ENCODE data around the gene CEP44. TPM values are rescaled to one million over a fixed set of nuclear protein-coding genes. Genes with fewer than 3 reads are reported as not detected.

Gene CEP44, protein sequence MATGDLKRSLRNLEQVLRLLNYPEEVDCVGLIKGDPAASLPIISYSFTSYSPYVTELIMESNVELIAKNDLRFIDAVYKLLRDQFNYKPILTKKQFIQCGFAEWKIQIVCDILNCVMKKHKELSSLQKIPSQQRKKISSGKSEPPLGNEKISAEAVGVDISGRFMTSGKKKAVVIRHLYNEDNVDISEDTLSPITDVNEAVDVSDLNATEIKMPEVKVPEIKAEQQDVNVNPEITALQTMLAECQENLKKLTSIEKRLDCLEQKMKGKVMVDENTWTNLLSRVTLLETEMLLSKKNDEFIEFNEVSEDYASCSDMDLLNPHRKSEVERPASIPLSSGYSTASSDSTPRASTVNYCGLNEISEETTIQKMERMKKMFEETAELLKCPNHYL
- polyA plus RNA-seq (2012; ENCODE audit: low read depth, missing spikeins) = 4.6 TPM

GRCh38 chr4:174283507-174284471 lies at the start of gene CEP44, which contains the start of gene FBXO8:
TSS of gene CEP44 (plus strand) at chr4:174283911. CDS start at chr4:174299122, 15,211 bp downstream.
TSS of gene FBXO8 (minus strand) at chr4:174283667. CDS start at chr4:174263092, 20,575 bp downstream.
- TF ChIP-seq POLR2AphosphoS5 (IDR thresholded peaks at IDR 0.05; ENCODE audit: low read depth, low read length) = peak; percentile 63; the same call in 1 of the 2 replicates
- peak; percentile 76 for TF ChIP-seq POLR2A (IDR thresholded peaks at IDR 0.05; ENCODE audit: low read depth, low read length)
- peak; percentile 49; the same call in 1 of the 2 replicates for TF ChIP-seq TAF1 (IDR thresholded peaks at IDR 0.05; ENCODE audit: low read depth, low read length)
- TF ChIP-seq PAX5 (IDR thresholded peaks at IDR 0.05; ENCODE audit: insufficient read depth, low read length, severe bottlenecking) = no peak
- FAIRE-seq = peak; percentile 45
- DNase-seq (ENCODE audit: insufficient read length, low spot score) = no peak

DNA sequence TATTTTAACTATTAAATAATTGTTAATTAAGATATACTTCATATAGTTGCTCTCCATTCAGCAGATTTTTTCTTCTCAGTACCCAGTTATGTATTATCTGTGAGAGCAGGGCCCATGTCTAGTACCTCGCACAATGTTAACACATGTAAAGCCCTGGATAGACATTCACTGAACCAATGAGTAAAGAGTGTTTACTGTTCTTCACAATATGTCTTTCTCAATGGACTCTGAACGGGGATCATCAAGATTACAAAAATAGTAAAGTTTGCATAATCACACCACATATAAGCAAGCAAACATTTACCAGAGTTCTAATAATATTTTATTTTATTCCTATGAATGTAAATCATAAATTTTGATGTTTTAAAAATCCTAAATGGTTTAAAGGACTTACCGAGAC lies 47.4 kb upstream of the CEP44 start:
- DNase-seq (ENCODE audit: insufficient read length, low spot score) (no peak), FAIRE-seq (no peak)
- TF ChIP-seq PAX5 (IDR thresholded peaks at IDR 0.05; ENCODE audit: insufficient read depth, low read length, severe bottlenecking) (no peak), POLR2A (IDR thresholded peaks at IDR 0.05; ENCODE audit: low read depth, low read length) (no peak), TAF1 (IDR thresholded peaks at IDR 0.05; ENCODE audit: low read depth, low read length) (no peak), POLR2AphosphoS5 (IDR thresholded peaks at IDR 0.05; ENCODE audit: low read depth, low read length) (no peak), SPI1 (IDR thresholded peaks at IDR 0.05; ENCODE audit: low read depth, low read length) (no peak)

DNA sequence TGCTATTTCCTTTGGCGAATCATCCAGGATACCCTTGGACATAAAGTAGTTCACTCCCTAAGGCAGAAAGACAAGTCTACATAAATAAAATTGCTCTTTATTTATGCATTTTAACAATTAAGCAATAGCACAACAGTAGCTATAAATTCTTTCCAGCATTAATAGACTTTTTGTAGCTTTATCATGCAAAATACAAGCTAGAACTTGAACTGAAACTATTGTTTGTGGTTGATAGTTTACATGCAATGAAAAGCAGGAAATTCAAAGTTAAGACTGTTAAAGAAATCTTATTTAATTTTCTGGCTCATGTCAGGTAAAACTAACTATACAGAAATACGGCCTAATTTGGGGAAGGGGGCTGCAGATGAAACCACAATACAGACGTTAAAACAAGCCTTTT lies 42.5 kb upstream of the CEP44 start:
- DNase-seq (ENCODE audit: insufficient read length, low spot score) (no peak), FAIRE-seq (no peak)
- TF ChIP-seq PAX5 (IDR thresholded peaks at IDR 0.05; ENCODE audit: insufficient read depth, low read length, severe bottlenecking) (no peak), POLR2A (IDR thresholded peaks at IDR 0.05; ENCODE audit: low read depth, low read length) (no peak), SPI1 (IDR thresholded peaks at IDR 0.05; ENCODE audit: low read depth, low read length) (no peak), TAF1 (IDR thresholded peaks at IDR 0.05; ENCODE audit: low read depth, low read length) (no peak), POU2F2 (IDR thresholded peaks at IDR 0.05; ENCODE audit: low read depth, low read length) (no peak), POLR2AphosphoS5 (IDR thresholded peaks at IDR 0.05; ENCODE audit: low read depth, low read length) (no peak)

DNA sequence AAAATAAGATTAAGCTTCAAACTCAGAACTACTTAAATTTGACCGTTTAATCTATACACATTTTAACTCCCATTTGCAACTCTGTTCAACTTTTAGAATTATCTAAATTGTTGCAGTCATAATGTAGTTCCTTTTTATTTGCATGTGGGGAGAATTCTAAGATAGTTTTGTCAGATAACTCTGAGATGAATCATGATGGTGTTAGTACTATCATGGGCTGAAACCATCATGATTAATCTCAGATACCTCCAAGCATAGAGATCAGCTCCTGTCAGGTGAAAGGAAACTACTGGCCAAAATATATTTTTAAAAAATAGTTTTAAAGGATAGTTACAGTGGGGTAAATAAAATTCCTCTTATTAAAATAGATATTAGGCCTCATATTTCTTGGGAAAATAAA lies 39.3 kb upstream of the CEP44 start:
- DNase-seq (ENCODE audit: insufficient read length, low spot score) (no peak), FAIRE-seq (no peak)
- TF ChIP-seq PAX5 (IDR thresholded peaks at IDR 0.05; ENCODE audit: insufficient read depth, low read length, severe bottlenecking) = no peak
- TF ChIP-seq POLR2A (IDR thresholded peaks at IDR 0.05; ENCODE audit: low read depth, low read length) = no peak
- no peak for TF ChIP-seq SPI1 (IDR thresholded peaks at IDR 0.05; ENCODE audit: low read depth, low read length)
- no peak for TF ChIP-seq TAF1 (IDR thresholded peaks at IDR 0.05; ENCODE audit: low read depth, low read length)
- no peak for TF ChIP-seq POLR2AphosphoS5 (IDR thresholded peaks at IDR 0.05; ENCODE audit: low read depth, low read length)
- no peak for TF ChIP-seq POU2F2 (IDR thresholded peaks at IDR 0.05; ENCODE audit: low read depth, low read length)

GRCh38 chr4:174245714-174246113 lies 38.0 kb upstream of the CEP44 start:
- FAIRE-seq (no peak), DNase-seq (ENCODE audit: insufficient read length, low spot score) (no peak)
- TF ChIP-seq TAF1 (IDR thresholded peaks at IDR 0.05; ENCODE audit: low read depth, low read length) (no peak), POLR2A (IDR thresholded peaks at IDR 0.05; ENCODE audit: low read depth, low read length) (no peak), POLR2AphosphoS5 (IDR thresholded peaks at IDR 0.05; ENCODE audit: low read depth, low read length) (no peak), SPI1 (IDR thresholded peaks at IDR 0.05; ENCODE audit: low read depth, low read length) (no peak), PAX5 (IDR thresholded peaks at IDR 0.05; ENCODE audit: insufficient read depth, low read length, severe bottlenecking) (no peak), POU2F2 (IDR thresholded peaks at IDR 0.05; ENCODE audit: low read depth, low read length) (no peak)

- no peak for TF ChIP-seq TAF1 (IDR thresholded peaks at IDR 0.05; ENCODE audit: low read depth, low read length)
- no peak for TF ChIP-seq POLR2AphosphoS5 (IDR thresholded peaks at IDR 0.05; ENCODE audit: low read depth, low read length)
- no peak for TF ChIP-seq PAX5 (IDR thresholded peaks at IDR 0.05; ENCODE audit: insufficient read depth, low read length, severe bottlenecking)
- TF ChIP-seq POU2F2 (IDR thresholded peaks at IDR 0.05; ENCODE audit: low read depth, low read length) = no peak
- no peak for TF ChIP-seq POLR2A (IDR thresholded peaks at IDR 0.05; ENCODE audit: low read depth, low read length)
- no peak for TF ChIP-seq SPI1 (IDR thresholded peaks at IDR 0.05; ENCODE audit: low read depth, low read length)
- DNase-seq (ENCODE audit: insufficient read length, low spot score) (no peak), FAIRE-seq (no peak)
Measured at GRCh38 chr4:174248407-174248806, 35.3 kb upstream of the CEP44 start.

GRCh38 chr4:174252412-174252811 lies 31.3 kb upstream of the CEP44 start:
- FAIRE-seq (peak; percentile 26), DNase-seq (ENCODE audit: insufficient read length, low spot score) (no peak)
- TF ChIP-seq POLR2AphosphoS5 (IDR thresholded peaks at IDR 0.05; ENCODE audit: low read depth, low read length) (no peak), POU2F2 (IDR thresholded peaks at IDR 0.05; ENCODE audit: low read depth, low read length) (no peak), PAX5 (IDR thresholded peaks at IDR 0.05; ENCODE audit: insufficient read depth, low read length, severe bottlenecking) (no peak), POLR2A (IDR thresholded peaks at IDR 0.05; ENCODE audit: low read depth, low read length) (no peak), TAF1 (IDR thresholded peaks at IDR 0.05; ENCODE audit: low read depth, low read length) (no peak), SPI1 (IDR thresholded peaks at IDR 0.05; ENCODE audit: low read depth, low read length) (no peak)

GRCh38 chr4:174254613-174255012 lies 29.1 kb upstream of the CEP44 start:
- FAIRE-seq = no peak
- no peak for DNase-seq (ENCODE audit: insufficient read length, low spot score)
- TF ChIP-seq SPI1 (IDR thresholded peaks at IDR 0.05; ENCODE audit: low read depth, low read length) = no peak
- no peak for TF ChIP-seq POU2F2 (IDR thresholded peaks at IDR 0.05; ENCODE audit: low read depth, low read length)
- TF ChIP-seq POLR2AphosphoS5 (IDR thresholded peaks at IDR 0.05; ENCODE audit: low read depth, low read length) = no peak
- TF ChIP-seq PAX5 (IDR thresholded peaks at IDR 0.05; ENCODE audit: insufficient read depth, low read length, severe bottlenecking) = no peak
- no peak for TF ChIP-seq TAF1 (IDR thresholded peaks at IDR 0.05; ENCODE audit: low read depth, low read length)
- TF ChIP-seq POLR2A (IDR thresholded peaks at IDR 0.05; ENCODE audit: low read depth, low read length) = no peak

GRCh38 chr4:174255374-174255773 lies 28.3 kb upstream of the CEP44 start:
- DNase-seq (ENCODE audit: insufficient read length, low spot score) = no peak
- TF ChIP-seq POLR2AphosphoS5 (IDR thresholded peaks at IDR 0.05; ENCODE audit: low read depth, low read length) = no peak
- TF ChIP-seq TAF1 (IDR thresholded peaks at IDR 0.05; ENCODE audit: low read depth, low read length) = no peak
- no peak for TF ChIP-seq PAX5 (IDR thresholded peaks at IDR 0.05; ENCODE audit: insufficient read depth, low read length, severe bottlenecking)
- no peak for TF ChIP-seq POU2F2 (IDR thresholded peaks at IDR 0.05; ENCODE audit: low read depth, low read length)
- no peak for TF ChIP-seq POLR2A (IDR thresholded peaks at IDR 0.05; ENCODE audit: low read depth, low read length)
- no peak for FAIRE-seq
